NCI-H146 treated with DMSO at 0.1 percent for 48 hours (cell line): ENCODE results near the gene ERG28.
"Not testable (repeated sequence)": the region's sequence is repeated elsewhere in the genome, so short reads cannot be mapped to it uniquely, and the experiment has no call there.

ENCODE experiments used
- DNase-seq: peaks from one replicate; lab custom pipeline; 2025; ENCODE audit not compliant: unreplicated experiment; lab: John Stamatoyannopoulos, UW

The ERG28 gene

DNA sequence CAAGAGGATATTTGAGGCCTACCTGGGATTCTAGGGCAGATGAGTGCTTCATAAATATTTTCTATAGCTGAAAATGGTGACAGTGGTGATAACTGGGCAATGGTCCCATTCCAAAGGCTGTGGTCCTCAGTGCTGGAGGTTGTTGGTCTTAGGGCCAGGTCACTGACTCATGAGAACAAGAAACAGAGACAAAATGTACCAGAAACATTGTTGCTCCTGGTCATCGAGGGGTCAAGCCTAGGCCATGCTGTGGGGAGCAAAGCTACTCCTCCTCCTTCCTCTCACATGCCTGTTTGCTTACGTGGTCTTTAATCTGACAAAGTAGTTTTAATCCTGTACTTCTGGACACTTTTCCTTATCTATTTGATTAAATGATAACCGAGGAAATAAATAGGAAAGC, 33.8 kb downstream of the ERG28 start:
- DNase-seq: no peak

DNA sequence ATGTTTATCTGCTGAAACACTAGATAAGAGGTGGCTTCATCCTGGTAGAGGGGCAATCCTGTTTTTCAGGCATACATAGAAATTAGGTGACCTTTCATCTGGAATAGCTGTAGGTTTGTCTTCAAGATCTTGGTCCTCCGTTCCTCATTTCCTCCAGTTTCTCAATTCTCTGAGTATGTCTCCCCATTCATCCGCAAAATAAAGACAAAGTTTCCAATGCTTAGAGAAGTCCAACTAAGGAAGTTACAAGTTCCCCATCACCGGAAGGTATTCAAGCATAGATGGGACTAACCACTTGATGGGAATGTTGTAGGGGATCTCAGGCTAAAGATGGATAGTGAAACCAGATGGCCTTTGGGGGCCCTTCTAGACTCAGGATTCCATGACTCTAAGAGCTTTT, 34.3 kb downstream of the ERG28 start:
- DNase-seq: no peak

DNA sequence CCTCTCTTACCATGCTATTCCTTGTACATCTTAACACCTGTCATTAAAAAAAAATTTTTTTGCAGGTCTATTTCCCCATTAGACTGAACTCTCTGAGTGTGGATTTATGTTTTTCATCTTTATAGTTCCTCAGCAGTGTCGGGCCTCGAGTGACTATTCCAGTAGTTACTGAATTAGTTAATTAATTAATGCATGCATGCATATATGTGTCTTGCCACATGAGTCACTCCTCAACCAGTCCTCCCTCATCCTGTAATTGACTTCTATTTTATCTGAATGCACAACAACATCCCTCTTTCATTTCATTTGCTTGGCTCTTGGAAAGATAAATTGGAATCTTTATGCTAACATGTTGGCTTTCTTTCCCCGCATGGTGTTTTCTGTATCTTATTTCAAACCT, 35.6 kb downstream of the ERG28 start:
- no peak for DNase-seq

DNA sequence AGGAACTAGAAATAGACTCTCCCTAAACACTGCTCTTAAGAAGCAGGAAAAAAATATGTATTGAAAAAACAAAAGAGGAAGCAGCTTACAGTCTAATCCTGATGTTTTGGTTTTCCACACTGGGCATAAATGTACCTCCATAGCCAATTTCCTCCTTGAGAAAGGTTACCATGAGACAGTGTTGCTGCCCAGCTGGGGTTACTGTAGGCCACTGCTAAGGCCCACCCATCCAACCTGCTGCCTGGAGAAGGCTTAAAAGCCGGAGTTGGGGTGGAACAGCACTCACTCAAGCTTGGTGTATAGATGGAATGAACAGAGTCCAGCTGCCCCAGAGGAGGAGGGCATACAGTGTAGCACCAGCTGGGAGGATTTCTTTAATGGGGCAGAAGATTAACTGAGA, 41.1 kb downstream of the ERG28 start:
- no peak for DNase-seq

DNA sequence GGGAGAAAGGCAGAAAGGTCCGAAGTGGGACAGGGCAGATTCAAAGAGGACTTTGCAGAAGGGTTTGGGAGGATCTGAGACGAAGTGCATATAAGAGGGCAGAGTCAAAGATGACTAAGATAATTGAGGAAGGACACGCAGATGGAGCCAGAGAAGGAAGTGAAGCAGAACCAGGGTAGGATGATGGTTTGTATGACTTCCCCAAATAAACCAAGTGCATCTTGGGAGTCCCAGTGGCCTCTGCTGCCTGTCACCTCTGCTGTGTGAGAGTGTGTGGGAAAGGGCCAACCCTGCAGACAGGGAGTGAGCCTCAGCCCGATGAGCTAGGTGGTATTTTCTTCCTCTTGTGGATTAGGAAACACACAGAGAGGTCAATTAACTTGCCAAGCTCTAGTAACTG, 45.5 kb downstream of the ERG28 start:
- no peak for DNase-seq

DNA sequence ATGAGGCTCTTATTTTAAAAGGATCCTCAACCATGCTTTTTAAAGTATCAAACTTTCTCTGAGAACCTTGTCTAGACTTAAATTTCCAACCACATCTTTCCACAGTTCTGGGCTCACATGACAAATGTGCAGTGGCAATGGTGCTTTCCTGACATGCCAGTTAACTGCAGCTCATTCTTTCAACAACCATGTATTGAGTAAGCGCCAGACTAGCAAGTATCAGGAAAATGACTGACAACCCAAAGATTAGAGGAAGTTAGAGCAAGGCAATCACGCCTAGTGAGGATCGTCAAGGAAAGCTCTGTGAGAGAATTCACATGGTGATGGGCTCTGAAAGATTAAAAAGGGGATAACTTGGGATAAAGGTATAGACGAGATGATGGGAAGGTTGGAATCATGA, 46.5 kb downstream of the ERG28 start:
- DNase-seq: no peak

DNA sequence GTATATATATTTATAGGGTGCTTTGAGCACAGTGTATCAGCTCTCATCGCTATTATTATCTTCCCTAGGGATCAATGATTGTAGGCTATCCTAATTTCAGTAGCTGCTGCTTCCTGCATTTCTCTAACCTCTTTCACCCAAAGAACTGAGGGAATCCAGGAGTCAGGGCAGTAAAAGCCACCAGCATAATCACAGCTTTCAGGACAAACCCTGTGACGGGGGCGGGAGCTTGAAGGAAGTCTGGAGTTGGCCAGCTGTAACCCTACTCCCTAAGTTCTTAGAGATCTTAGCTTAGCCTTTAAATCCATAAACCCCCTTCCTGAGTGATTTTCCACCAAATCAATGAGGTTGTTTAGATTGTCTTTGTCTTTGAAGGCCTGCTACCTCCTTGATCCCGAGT, 48.5 kb downstream of the ERG28 start:
- DNase-seq: no peak

DNA sequence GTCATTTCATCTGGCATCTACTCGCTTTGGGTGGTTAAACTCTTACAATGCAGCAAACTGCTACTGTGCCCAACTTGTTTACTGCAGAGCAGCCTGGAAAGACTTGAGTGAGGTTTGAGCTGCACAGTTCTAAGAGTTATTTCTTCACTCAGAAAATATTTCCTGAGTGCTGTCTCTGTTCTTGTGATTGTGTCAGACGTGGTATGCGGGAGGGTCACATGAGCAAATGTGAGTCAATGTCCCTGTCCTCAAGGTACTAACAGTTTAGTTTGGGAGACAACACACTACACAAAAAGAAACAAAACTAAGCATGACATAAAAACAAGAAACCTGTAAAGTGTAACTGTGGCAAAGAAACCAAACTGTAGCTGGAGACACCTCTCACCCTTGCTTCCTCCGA, 49.8 kb downstream of the ERG28 start:
- no peak for DNase-seq

DNA sequence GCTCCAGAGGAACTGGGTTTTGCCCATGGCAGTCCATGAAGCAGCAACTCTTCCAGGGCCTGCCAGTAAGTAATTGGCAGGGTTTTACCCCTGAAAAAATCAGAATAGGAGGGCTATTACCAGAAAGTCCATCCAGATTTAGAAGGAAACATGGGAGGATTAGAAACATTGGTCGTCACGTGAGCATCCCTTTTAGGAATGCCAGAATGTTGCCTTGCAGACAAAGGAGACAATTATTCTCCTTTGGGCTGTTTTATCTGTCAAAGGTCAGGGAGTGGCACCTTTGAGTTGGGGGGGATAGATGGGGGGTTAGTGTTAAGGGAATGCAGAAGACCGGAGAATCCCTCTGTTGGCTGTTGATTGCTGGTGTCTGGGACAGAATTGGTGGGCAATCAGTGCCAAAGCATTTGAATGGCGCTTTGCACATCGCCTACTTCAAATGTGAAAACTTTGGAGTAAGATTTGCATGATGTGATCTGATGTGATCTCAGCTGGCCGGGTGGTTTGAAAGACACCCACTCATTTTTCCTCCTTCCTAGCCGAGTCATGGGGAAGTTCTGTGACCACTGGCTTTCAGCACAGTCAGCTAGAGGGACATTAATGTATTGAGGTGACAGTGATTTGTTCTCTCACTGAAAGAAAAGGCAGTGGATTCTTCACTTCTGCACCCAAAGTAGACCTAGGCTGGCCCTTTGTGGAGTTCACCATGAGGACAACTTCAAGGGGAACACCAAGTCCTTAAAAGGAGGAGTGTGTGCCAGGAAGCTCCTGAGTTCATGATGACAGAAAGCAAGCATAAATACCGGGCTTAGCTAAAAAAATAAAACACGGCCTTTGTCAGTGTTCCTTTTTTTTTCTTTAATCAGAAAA, 50.8 kb downstream of the ERG28 start:
- no peak for DNase-seq

DNA sequence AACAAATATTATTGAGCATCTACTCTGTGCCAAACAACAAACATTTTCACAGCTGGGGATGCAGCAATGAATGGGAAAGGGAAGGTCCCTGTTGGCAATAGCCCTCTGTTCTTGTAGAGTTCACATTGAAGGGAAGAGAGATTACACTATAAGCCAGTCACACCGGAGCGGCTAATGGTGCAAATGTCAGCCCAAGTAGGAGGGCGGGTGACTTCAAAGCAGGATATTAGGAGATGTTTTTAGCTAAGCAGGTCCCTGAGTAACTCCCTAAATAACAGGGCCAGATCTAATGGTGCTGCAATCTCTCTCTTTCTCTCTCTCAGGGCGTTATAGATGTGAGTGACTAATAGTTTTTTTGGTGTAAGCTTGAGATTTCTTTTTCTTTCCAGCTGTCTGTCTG, 51.6 kb downstream of the ERG28 start:
- no peak for DNase-seq

DNA sequence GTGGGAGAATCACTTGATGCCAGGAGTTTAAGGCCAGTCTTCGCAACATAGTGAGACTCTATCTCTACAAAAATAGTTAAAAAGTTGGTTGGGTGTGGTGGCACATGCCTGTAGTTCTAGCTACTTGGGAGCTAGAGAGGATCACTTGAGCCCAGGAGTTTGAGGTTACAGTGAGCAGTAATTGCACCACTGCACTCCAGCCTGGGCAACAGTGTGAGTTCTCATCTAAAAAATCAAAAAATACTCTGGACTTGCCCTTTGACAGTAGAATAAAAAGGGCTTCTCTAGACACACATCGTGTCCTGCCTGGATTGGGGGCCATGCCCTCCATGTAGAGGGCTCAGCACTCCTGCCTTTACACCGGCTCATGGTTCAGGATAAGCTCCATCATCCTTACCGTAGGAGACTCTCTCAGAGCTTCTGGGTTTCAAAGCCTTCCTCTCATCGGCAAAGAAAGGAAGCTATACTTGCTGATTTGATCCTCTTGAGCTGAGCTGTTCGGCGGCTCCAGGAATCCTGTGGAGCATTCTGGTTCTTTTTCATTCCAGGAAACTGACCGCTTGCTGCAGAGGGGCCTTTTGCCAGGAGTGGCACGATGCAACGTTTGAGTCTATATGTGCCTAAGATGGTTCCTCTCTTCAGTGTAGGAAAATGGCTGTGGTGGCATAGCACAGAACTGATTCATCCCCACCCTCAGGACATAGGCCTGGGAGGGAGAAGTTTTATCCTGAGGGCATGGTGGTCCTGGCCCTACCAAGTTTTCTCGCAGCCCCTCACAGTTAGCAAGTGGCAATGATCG, 52.6 kb downstream of the ERG28 start:
- no peak for DNase-seq

DNA sequence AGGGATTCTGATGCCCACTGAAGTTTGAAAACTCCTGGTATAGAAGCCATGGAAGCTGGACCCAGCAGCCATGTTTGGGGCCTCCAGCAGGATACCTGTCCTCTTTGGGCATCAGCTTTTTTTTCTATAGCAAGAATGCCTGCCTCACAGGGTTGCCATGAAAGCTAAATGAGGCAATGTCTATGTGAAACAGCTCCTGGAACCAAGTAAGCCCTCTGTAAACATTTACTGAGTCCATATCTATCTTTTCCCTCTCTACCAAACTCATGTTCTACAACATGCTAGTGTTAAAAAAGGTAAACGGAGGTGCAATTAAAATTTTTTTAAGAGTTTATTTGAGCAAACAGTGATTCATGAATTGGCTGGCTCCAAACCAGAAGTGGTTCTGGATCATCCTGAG, 53.6 kb downstream of the ERG28 start:
- no peak for DNase-seq

DNA sequence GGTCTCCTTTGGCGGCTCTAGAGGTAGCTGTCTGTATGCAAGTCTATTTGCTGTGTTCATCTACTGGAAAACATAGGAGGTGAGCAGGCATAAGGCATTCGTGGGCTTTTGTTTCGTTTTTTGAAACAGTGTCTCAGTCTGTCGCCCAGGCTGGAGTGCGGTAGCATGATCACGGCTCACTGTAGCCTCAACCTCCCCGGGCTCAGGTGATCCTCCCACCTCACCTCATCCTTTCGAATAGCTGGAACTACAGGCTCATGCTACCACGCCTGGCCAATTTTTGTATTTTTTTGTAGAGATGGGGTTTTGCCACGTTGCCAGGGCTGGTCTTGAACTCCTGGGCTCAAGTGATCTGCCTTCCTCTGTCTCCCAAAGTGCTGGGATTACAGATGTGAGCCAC, 54.8 kb downstream of the ERG28 start:
- DNase-seq: no peak

DNA sequence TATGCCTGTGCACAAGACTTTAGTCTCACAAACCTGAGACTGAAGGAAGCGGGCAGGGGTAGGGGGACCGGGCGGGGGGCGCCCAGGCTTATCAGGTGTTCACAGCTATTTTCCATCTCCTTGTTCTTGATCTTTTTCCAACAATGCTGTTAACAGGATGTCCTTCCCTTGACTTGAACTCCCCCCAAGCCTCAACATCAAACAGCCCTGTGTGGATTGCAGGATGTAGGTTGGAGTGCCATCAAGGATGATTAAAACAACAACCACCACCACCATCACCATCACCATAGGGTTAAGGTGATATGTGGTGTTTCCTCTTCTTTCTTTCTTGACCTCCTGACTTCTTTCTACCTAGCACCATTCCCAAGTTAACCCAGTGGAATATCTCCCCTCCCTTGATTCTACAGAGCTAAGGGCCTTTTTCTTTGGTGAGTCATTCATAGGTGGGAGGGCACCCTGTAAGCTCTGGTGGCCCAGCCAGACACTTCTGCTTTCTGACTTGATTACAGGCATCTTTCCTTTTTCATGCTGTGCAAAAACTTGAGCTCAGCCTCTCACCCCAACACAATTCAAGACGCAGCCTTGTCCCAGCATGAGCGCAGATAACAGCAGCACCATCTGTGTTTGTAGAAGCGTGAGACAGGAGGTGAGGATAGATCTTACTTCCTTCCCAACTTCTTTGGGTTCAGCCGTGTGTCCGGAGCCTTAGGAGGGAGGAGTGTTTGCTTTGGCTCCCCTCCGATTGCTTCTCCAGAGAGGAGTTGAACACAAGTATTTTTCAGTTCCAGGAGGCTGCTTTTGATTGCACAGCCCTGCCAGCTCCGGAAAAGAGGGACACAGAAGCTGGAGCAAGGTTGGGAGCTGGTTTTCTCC, 55.5 kb downstream of the ERG28 start:
- DNase-seq: no peak

DNA sequence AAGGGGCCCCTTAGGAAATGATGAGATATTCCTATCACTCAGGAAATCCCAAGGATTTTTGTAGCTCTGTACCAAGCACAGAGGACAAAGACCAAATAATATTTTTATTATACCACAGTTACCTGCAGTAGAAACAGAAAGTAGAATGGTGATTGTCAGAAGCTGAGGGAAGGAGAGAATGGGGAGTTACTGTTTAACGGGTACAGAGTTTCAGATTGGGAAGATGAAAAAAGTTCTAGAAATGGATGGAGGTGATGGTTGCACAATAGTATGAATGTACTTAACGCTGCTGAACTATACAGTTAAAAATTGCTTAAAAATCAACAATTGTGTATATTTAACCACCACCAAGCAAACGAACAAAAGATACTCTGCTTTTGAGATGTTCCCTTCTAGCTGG, 58.2 kb downstream of the ERG28 start:
- DNase-seq: no peak

DNA sequence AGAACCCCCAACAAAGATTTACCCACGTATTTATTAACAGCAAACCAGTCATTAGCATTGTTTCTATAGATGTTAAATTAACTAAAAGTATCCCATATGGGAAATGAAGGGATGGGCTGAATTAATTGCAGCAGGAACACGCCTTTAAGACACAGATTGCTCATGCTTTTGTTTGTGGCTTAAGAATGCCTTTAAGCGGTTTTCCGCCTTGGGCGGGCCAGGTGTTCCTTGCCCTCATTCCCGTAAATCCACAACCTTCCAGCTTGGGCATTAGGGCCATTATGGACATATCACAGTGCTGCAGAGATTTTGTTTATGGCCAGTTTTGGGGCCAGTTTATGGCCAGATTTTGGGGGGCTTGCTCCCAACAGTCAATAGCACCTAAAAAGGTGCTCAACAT, 59.6 kb downstream of the ERG28 start:
- DNase-seq: not testable (repeated sequence)

DNA sequence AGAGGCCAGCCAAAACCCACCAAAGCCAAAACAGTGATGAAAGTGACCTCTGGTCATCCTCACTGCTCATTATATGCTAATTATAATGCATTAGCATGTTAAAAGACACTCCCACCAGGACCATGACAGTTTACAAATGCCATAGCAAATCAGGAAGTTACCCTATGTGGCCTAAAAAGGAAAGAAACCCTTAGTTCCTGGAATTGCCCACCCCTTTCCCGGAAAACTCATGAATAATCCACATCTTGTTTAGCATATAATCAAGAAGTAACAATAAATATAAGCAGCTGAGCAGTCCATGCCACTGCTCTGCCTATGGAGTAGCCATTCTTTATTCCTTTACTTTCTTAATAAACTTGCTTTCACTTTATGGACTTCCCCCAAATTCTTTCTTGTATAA, 60.6 kb downstream of the ERG28 start:
- not testable (repeated sequence) for DNase-seq
